ENCODE data around the gene SLC5A1. TPM values are rescaled to one million over a fixed set of nuclear protein-coding genes. Genes with fewer than 3 reads are reported as not detected.
"Not testable (repeated sequence)": the region's sequence is repeated elsewhere in the genome, so short reads cannot be mapped to it uniquely, and the experiment has no call there.

Gene SLC5A1
- total RNA-seq, 1 donor from 2014 or later, result 1.4 TPM

GRCh38 chr22:32088084-32088483, 45.0 kb downstream of the SLC5A1 start:
- DNase-seq (ENCODE audit: low spot score), result no peak

- no peak for DNase-seq (ENCODE audit: low spot score)
These were observed 54.0 kb downstream of the SLC5A1 start for GRCh38 chr22:32097018-32097417.

GRCh38 chr22:32097881-32098499, 54.9 kb downstream of the SLC5A1 start:
- no peak for DNase-seq (ENCODE audit: low spot score)

- DNase-seq (ENCODE audit: low spot score), result no peak
These were observed 57.6 kb downstream of the SLC5A1 start for GRCh38 chr22:32100711-32101110.

- no peak for DNase-seq (ENCODE audit: low spot score)
These were observed 60.7 kb downstream of the SLC5A1 start for GRCh38 chr22:32103658-32104315.

GRCh38 chr22:32106930-32107329, 63.9 kb downstream of the SLC5A1 start:
- peak; percentile 23 for DNase-seq (ENCODE audit: low spot score)

GRCh38 chr22:32112380-32112779, 69.3 kb downstream of the SLC5A1 start:
- DNase-seq (ENCODE audit: low spot score), result no peak

GRCh38 chr22:32119568-32120235, 76.6 kb downstream of the SLC5A1 start:
- DNase-seq (ENCODE audit: low spot score), result no peak

- no peak for DNase-seq (ENCODE audit: low spot score)
These were observed 77.5 kb downstream of the SLC5A1 start for GRCh38 chr22:32120603-32121002.

GRCh38 chr22:32122899-32123298, 79.8 kb downstream of the SLC5A1 start:
- no peak for DNase-seq (ENCODE audit: low spot score)

GRCh38 chr22:32123657-32124056, 80.6 kb downstream of the SLC5A1 start:
- DNase-seq (ENCODE audit: low spot score), result no peak

- DNase-seq (ENCODE audit: low spot score), result no peak
These were observed 84.8 kb downstream of the SLC5A1 start for GRCh38 chr22:32127904-32128303.

GRCh38 chr22:32130464-32130863, 87.4 kb downstream of the SLC5A1 start:
- no peak for DNase-seq (ENCODE audit: low spot score)

GRCh38 chr22:32132126-32132525, 89.1 kb downstream of the SLC5A1 start:
- no peak for DNase-seq (ENCODE audit: low spot score)

- no peak for DNase-seq (ENCODE audit: low spot score)
These were observed 89.7 kb downstream of the SLC5A1 start for GRCh38 chr22:32132783-32133182.

- not testable (repeated sequence) for DNase-seq (ENCODE audit: low spot score)
These were observed 91.7 kb downstream of the SLC5A1 start for GRCh38 chr22:32134796-32135195.

GRCh38 chr22:32135958-32136357, 92.9 kb downstream of the SLC5A1 start:
- not testable (repeated sequence) for DNase-seq (ENCODE audit: low spot score)

- not testable (repeated sequence) for DNase-seq (ENCODE audit: low spot score)
These were observed 93.8 kb downstream of the SLC5A1 start for GRCh38 chr22:32136881-32137280.

GRCh38 chr22:32137731-32138324, 94.8 kb downstream of the SLC5A1 start:
- DNase-seq (ENCODE audit: low spot score), result not testable (repeated sequence)

- DNase-seq (ENCODE audit: low spot score), result not testable (repeated sequence)
These were observed 95.5 kb downstream of the SLC5A1 start for GRCh38 chr22:32138576-32138975.

- not testable (repeated sequence) for DNase-seq (ENCODE audit: low spot score)
These were observed 97.6 kb downstream of the SLC5A1 start for GRCh38 chr22:32140688-32141087.

GRCh38 chr22:32142600-32142999, 99.5 kb downstream of the SLC5A1 start:
- DNase-seq (ENCODE audit: low spot score), result no peak
